Hepatocyte (in vitro differentiated cells): ENCODE data around the gene ZMPSTE24. TPM values are rescaled to one million over a fixed set of nuclear protein-coding genes. Genes with fewer than 3 reads are reported as not detected.

Experiments used
- DNase-seq: peaks from one replicate; pipeline ENCODE4 v3.0.0-alpha.2; 2016; ENCODE audit warnings: low spot score
- H2AFZ ChIP-seq: fragments of 200-600 bp; sonication (generic); 2 replicates; pipeline ENCODE4 v1.6.0; 2016; ENCODE audit warnings: antibody characterized with exemption, mild to moderate bottlenecking
- H3K27ac ChIP-seq: fragments of 200-600 bp; sonication (generic); 2 replicates; pipeline ENCODE4 v1.5.1; 2016; ENCODE audit warnings: mild to moderate bottlenecking
- H3K27me3 ChIP-seq: fragments of 200-600 bp; sonication (generic); 2 replicates; pipeline ENCODE4 v1.6.1; 2016
- H3K36me3 ChIP-seq: fragments of 200-600 bp; sonication (generic); replicated peaks from 2 replicates; pipeline ENCODE4 v1.5.1; 2016; ENCODE audit warnings: low read depth; ENCODE audit not compliant: insufficient read depth
- H3K4me1 ChIP-seq: fragments of 200-600 bp; sonication (generic); 2 replicates; pipeline ENCODE4 v1.5.1; 2016; ENCODE audit warnings: mild to moderate bottlenecking, moderate library complexity; ENCODE audit not compliant: insufficient read depth
- H3K4me2 ChIP-seq: fragments of 200-600 bp; sonication (generic); 2 replicates; pipeline ENCODE4 v1.6.0; 2016
- H3K4me3 ChIP-seq: fragments of 200-600 bp; sonication (generic); 2 replicates; pipeline ENCODE4 v1.5.1; 2016; ENCODE audit warnings: mild to moderate bottlenecking
- H3K79me2 ChIP-seq: fragments of 200-600 bp; sonication (generic); 2 replicates; pipeline ENCODE4 v1.6.0; 2017; ENCODE audit warnings: mild to moderate bottlenecking
- H3K9me2 ChIP-seq: fragments of 200-600 bp; sonication (generic); replicated peaks from 2 replicates; pipeline ENCODE4 v1.6.0; 2017; ENCODE audit warnings: mild to moderate bottlenecking; ENCODE audit not compliant: insufficient read depth
- H3K9me3 ChIP-seq: fragments of 200-600 bp; sonication (generic); 2 replicates; pipeline ENCODE4 v1.5.1; 2016; ENCODE audit warnings: low read depth, mild to moderate bottlenecking
- H4K20me1 ChIP-seq: fragments of 200-600 bp; sonication (generic); 2 replicates; pipeline ENCODE4 v1.6.0; 2016; ENCODE audit warnings: mild to moderate bottlenecking; ENCODE audit not compliant: insufficient read depth, poor library complexity, severe bottlenecking
- EZH2 ChIP-seq: fragments of 200-600 bp; sonication (generic); IDR thresholded peaks from 2 replicates; pipeline ENCODE4 v1.6.1; 2016; ENCODE audit warnings: antibody characterized with exemption, mild to moderate bottlenecking, borderline replicate concordance
- EZH2phosphoT487 ChIP-seq: fragments of 200-600 bp; sonication (generic); IDR thresholded peaks from one replicate; pipeline ENCODE4 v1.6.1; 2018; ENCODE audit warnings: antibody characterized with exemption, mild to moderate bottlenecking, low read depth, moderate library complexity; ENCODE audit not compliant: unreplicated experiment, severe bottlenecking
- WGBS: methylation state at CpG from one replicate; pipeline ENCODE4 v1.1.6; 2016; ENCODE audit warnings: low lambda C conversion rate; ENCODE audit errors: missing lambda C conversion rate; 5-methylcytosine and 5-hydroxymethylcytosine counted together
- polyA plus RNA-seq: library from polyadenylated mRNA; unstranded; fragments of >200 nt; fragmentation: Nextera tagmentation; extraction: Ambion mirVana; gene quantifications from 2 replicates; pipeline ENCODE4 v1.2.1, GENCODE V29; 2016
- total RNA-seq: library from RNA; depleted of rRNA; stranded (reverse); fragments of >200 nt; gene quantifications from 2 replicates; pipeline ENCODE4 v1.2.3, GENCODE V29; 2014
- TF ChIP-seq, protein P1 (sequence below): fragments of 200-600 bp; sonication (generic); IDR thresholded peaks from 2 replicates; pipeline ENCODE4 v1.5.1; 2016; ENCODE audit warnings: antibody characterized with exemption, mild to moderate bottlenecking; ENCODE audit not compliant: poor library complexity

The ZMPSTE24 gene
- total and polyA plus RNA-seq, 2 experiments from 2014 or later = 35.6 to 56.1 TPM

DNA sequence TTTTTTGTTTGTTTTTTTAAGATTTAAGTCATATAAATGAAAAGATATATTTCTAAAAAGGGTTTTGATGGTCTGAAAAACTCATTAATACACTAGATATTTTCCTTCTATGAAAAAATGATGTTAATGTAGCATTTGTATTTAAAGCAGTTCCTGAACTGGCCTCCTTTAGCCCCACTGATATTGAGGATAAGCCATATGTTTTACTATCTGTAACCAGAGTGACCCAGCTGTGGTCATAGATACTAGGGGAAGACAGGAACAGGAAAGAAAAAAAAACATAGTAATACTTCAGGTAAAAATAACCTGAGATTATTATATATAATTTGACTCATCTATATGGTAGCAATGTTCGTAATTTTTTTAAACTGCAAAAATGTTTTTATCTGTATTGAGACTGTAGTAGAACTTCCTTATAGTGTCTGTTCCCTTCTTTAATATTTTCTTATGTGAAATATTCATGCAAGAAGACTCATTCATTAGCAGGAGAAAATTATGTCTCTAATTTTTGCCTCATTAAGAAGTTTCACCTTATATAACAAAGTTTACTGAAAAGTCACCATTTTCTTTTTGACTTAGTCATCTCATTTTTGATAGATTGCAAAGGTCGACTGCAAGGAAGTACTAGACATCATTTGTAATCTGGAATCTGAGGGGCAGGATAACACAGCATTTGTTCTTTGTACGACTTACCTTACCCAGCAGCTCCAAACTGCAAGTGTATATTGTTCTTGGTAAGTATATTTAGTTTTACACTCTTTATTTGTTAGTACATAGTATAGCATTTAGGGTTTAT, 35.9 kb upstream of the ZMPSTE24 start:
- Histone ChIP-seq H3K9me3 (no peaks in the 10 kb centered on the region), H3K36me3 (no peaks in the 10 kb centered on the region), H3K9me2 (no peaks in the 10 kb centered on the region), H3K4me2 (no peak overlapping the region), H3K4me3 (no peak overlapping the region), H3K4me1 (no peaks in the 10 kb centered on the region), H3K79me2 (peaks cover 10% of the 10 kb centered on the region), H3K27ac (no peak overlapping the region), H3K27me3 (no peaks in the 10 kb centered on the region), H4K20me1 (no peaks in the 10 kb centered on the region), H2AFZ (no peak overlapping the region)
- DNase-seq = no peak
- 90% methylated on average over 3 of the region's 3 CpGs for whole genome bisulfite sequencing
- TF ChIP-seq EZH2 = no peak
- TF ChIP-seq, protein P1, sequence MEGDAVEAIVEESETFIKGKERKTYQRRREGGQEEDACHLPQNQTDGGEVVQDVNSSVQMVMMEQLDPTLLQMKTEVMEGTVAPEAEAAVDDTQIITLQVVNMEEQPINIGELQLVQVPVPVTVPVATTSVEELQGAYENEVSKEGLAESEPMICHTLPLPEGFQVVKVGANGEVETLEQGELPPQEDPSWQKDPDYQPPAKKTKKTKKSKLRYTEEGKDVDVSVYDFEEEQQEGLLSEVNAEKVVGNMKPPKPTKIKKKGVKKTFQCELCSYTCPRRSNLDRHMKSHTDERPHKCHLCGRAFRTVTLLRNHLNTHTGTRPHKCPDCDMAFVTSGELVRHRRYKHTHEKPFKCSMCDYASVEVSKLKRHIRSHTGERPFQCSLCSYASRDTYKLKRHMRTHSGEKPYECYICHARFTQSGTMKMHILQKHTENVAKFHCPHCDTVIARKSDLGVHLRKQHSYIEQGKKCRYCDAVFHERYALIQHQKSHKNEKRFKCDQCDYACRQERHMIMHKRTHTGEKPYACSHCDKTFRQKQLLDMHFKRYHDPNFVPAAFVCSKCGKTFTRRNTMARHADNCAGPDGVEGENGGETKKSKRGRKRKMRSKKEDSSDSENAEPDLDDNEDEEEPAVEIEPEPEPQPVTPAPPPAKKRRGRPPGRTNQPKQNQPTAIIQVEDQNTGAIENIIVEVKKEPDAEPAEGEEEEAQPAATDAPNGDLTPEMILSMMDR = no peak
- no peak for TF ChIP-seq EZH2phosphoT487

DNA sequence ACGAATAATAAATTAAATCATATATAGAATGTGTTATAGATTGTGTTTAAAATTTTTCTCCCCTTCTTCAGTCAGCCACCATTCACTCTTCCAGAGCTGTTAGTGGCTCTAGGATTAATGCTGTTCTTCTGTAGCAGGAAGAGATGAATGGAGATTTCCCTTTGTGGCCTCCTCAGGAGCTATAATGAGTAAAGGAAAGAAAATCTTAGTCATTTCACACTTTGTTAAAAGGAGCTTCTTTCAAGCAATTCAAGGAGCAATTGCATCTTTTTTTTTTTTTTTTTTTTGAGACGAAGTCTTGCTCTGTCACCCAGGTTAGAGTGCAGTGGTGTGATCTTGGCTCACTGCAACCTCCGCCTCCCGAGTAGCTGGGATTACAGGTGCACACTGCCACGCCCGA, 34.0 kb upstream of the ZMPSTE24 start:
- peaks cover 8% of the 10 kb centered on the region for H3K79me2 ChIP-seq
- no peaks in the 10 kb centered on the region for H3K9me3 ChIP-seq
- H3K27me3 ChIP-seq = no peaks in the 10 kb centered on the region
- no peak overlapping the region for H3K27ac ChIP-seq
- 98% methylated on average over 6 of the region's 6 CpGs for WGBS
- no peaks in the 10 kb centered on the region for H3K4me1 ChIP-seq
- no peaks in the 10 kb centered on the region for H3K9me2 ChIP-seq
- DNase-seq = no peak
- no peak overlapping the region for H3K4me2 ChIP-seq
- H3K36me3 ChIP-seq = no peaks in the 10 kb centered on the region
- TF ChIP-seq EZH2phosphoT487 (no peak), EZH2 (no peak)
- TF ChIP-seq, protein P1 = no peak
- H4K20me1 ChIP-seq = no peaks in the 10 kb centered on the region
- H3K4me3 ChIP-seq = no peak overlapping the region
- no peak overlapping the region for H2AFZ ChIP-seq

DNA sequence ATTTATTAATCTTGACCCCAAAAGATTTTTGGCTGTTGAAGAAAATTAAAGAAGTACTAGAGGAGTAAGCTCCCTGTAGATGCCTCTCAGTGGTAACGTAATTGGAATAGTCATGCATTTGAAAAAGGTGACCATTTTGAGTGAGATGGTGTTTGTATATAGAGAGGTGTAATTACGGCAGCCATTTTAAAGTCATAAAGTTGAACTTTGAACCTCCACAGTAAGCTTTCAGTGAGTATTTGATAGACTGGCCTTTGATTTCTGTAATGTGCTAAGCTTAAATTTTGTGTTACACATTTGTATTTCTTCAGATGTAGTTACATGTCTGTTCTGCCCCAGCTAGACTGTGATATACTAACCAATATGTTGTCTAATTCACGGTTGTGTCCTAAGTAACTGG, 31.8 kb upstream of the ZMPSTE24 start:
- Histone ChIP-seq H3K4me3 (no peak overlapping the region), H3K4me1 (no peaks in the 10 kb centered on the region), H3K4me2 (no peak overlapping the region), H4K20me1 (no peaks in the 10 kb centered on the region), H3K36me3 (no peaks in the 10 kb centered on the region), H3K27me3 (no peaks in the 10 kb centered on the region), H3K27ac (peak overlapping the region; percentile 35), H3K79me2 (peaks cover 4% of the 10 kb centered on the region), H2AFZ (no peak overlapping the region), H3K9me2 (no peaks in the 10 kb centered on the region), H3K9me3 (no peaks in the 10 kb centered on the region)
- WGBS = 73% methylated on average over 3 of the region's 3 CpGs
- TF ChIP-seq, protein P1 = no peak
- no peak for TF ChIP-seq EZH2
- no peak for TF ChIP-seq EZH2phosphoT487
- DNase-seq = peak; percentile 14

DNA sequence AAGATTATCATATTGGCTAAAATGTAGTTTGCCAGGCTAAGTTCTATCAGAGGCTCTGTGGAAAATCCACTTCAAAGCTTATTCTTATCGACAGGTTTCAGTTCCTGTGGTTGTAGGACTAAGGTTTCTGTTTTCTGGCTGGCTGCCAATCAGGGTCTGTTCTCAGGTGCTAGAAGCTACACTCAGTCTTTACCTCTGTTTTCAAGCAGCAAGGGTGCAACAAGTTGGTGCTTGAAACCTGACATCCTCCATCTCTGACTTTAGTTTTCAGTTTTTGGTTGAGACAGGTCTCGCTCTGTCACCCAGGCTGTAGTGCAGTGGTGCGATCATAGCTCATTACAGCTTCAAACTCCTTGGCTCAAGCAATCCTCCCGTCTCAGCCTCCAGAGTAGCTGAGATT, 25.6 kb upstream of the ZMPSTE24 start:
- no peaks in the 10 kb centered on the region for H3K4me1 ChIP-seq
- 91% methylated on average over 4 of the region's 4 CpGs for WGBS
- DNase-seq = no peak
- no peak overlapping the region for H3K4me3 ChIP-seq
- H3K9me3 ChIP-seq = no peaks in the 10 kb centered on the region
- no peak overlapping the region for H3K27ac ChIP-seq
- TF ChIP-seq EZH2phosphoT487 (no peak), EZH2 (no peak)
- TF ChIP-seq, protein P1 = no peak
- no peak overlapping the region for H3K4me2 ChIP-seq
- no peaks in the 10 kb centered on the region for H3K9me2 ChIP-seq
- H3K79me2 ChIP-seq = peaks cover 3% of the 10 kb centered on the region
- no peaks in the 10 kb centered on the region for H4K20me1 ChIP-seq
- no peaks in the 10 kb centered on the region for H3K36me3 ChIP-seq
- no peaks in the 10 kb centered on the region for H3K27me3 ChIP-seq
- no peak overlapping the region for H2AFZ ChIP-seq
